Activated CD8-positive, alpha-beta memory T cell treated with anti-CD3 and anti-CD28 coated beads, Interleukin-2, amount 50 U/mL, for 24 hours (primary cell): ENCODE measurements around the gene PRLR.

Experiments used
- DNase-seq: peaks from one replicate; pipeline ENCODE4 v3.0.0-alpha.2; 2020; ENCODE audit errors: extremely low read depth

PRLR gene

DNA sequence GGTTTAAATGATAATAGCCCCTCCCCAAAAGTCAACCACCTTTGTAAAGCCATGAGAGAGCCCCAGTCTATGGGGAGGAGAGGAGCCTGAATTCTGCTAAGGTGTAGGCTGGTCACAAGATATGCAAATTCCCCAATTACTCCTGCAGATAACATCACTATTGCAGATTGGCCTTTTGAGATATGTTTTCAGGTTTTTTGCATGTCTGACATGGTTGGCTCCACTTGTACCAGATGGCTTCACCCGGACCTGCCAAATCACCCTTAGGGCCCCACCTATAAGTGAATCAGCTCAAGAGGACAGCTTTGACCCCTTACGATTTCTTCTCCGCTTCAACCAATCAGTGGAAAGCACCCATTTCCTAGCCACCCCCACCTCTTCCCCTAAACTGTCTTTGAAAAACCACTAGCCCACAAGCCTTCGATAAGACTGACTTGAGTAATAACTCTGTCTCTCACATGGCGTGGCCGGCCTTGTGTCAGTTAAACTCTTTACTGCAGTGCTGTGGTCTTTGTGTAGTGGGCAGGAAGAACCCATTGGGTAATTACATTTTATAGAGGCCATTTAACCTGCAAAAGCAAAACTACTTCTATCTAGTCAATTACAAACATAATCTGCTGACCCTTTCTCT is 69.7 kb downstream of the PRLR start:
- no peak for DNase-seq

DNA sequence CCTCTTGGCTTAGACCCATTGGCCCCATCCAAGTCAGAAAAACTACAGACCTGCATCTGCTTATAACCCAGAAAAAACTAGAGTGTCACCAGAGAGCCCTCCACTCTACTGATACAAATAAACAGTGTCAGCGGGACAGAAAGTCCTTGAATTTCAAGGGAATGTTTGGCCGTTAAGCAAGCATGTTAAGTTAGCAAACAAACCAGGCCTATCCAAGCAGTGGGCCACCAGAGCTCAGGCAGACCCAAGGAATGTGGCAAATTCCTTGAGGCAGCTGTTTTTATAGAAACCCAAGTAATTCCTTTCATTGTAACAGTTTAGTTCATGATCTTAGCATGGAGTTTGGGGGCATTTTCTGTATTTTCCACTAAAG is 70.9 kb downstream of the PRLR start:
- no peak for DNase-seq

DNA sequence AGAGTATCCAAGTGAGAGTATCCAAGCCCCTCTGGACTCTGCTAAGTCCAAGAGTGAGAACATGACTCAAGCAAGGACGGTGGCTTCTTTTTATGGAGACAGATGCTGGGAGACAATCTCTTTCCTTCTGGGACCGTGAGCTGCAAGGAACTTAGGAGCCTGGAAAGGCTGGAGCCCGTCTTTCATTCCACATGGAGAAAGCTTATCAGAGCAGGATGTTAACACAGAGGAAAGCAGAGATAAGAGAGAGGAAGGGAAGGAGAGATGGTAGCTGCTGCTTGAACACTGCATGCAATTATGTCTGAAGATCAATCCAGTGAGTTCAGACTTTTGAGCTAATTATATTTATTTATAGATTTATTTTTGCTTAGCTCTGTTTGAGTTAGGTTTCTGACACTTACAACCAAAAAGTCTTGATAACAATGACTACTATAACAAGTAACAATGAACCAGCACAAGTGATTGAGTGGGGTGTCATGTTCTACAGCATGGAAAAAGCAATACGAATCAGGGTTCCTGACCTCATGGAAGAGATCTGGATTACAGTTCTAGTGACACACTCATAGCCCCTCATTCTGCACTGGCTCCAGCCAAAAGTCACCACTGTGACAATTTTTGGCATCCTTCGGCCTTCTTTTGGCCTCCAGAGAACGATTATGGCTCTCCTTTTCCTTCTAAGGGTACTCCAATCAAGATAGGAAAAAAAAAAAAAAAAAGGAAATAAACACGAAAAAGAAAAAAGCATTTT is 71.5 kb downstream of the PRLR start:
- DNase-seq = no peak

DNA sequence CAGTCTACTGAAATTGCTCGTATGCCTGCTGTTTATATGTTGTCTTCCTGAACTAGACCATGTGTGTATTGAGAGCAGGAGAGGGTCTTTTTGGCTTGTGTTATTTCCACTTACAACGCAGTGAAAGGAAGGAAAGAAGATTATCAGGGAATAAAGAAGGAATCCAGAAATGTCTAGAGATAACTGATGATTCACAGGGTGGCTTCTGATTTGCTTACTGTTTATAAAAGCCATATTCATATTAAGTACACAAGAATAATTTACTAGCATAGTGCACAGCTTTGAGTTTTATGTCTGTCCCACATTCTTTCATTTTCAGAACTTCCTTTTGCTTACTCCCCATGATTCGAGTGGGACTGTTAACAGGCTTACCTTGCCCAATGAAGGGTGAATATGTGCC is 72.1 kb downstream of the PRLR start:
- no peak for DNase-seq

DNA sequence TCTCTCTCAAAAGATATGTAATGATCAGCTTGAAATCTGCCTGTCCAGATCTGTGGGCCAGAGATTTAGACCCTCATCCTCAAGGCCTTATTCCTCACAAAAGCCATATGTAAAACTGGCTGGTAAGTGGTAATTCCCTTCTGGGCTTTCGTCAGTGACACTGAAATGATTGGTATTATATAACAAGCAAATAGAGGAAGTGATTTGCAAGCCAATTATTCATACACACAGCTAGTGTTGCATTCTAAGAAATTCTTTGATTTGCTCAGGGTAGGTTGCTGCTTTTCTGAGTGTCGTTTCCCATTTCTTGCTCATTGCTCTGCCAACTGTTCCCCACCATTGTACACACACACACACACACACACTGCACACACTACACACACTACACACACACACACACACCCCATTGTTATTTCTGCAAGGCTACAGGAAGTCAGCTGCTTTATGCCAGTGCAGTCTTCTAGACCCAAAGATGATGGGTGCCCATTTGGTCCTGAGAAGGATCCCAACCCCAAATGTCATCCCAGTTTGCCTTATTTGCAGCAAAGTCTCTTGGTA is 76.8 kb downstream of the PRLR start:
- no peak for DNase-seq

DNA sequence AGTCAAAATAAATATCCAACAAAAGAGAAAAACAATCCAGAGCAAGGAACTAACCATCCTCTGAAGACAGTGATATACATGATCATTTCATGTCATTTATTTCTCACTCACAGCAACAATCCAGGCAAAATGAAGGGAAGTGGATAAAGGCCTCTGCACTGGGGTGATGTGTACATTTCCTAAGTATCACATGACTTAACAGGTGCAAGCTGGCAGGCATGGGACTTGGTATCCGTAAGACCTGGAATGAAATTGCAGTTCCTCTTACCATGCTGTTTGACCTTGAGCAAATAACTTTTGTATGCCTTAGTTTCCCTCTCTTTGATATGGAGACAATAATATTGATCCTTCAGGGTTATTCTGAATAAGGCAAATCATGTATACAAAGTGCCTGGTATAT is 77.6 kb downstream of the PRLR start:
- DNase-seq = no peak

DNA sequence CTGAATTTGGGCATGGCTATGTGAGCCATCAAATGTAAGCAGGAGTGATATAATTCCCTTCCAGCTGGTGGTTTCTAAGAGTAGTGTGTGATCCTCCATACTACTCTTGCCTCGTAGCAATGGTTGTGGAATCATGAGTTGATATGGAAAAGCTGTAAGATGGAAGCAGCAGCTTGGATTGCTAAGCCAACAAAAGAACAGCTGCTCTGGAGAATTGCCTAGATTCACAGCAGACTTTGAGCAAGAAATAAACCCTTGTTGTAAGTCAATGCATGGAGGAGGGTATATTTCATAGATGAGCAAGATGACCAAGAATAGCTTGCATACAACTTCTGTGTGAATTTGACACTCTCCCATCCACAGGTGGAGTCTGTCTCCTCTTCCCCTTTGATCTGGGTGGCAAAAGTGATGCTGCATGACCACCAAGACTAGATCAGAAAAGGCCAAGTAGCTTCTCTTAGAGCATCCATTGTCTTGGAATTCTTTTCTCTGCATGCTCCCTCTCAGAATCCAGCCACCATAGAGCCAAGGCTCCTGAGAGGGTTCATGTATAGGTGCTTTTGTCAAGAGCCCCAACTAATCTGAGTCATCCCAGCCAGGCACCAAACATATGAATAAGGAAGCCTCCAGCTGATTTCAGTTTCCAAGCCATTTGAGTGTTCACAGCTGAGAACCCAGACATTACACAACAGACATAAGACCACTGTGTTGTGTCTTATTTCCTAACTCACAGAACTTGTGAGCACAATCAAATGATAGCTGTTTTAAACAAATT is 79.0 kb downstream of the PRLR start:
- no peak for DNase-seq

DNA sequence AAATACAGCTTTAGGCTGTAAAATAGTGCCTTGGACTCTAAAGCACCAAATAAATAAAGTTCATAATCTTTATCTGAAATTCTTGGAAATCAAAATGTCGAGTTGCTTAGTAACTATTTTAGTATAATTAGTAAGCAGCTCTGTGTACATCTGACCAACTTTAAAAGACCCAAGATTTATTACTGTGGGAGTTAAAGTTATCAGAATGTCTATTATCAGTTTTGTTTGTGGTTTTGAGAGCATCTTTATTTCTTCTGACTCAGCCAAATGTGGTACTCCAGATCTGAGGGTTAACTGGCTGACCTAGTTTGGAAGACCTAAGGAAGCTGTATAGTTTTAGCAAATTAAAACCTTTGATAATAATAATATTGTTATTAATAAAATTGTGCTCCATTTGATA is 81.2 kb downstream of the PRLR start:
- no peak for DNase-seq

DNA sequence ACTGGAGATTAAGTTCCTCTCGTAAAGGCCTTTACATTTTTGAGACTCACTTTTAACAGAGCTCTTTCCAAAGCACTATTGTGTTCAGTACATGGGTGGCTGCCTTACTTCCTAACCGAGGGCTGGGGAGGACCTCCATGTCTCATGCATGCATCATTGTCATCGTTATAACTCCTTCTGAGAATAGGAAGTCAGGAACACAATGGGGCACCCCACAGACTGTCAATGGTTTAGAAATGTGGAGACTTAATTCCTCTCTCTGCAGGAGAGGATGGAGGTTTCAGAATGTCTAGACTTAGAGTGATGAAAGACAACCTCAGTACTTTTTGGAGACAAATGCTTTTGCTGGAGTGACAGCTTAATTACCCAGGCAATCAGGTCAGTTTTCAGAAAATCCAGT is 83.9 kb downstream of the PRLR start:
- DNase-seq = no peak

DNA sequence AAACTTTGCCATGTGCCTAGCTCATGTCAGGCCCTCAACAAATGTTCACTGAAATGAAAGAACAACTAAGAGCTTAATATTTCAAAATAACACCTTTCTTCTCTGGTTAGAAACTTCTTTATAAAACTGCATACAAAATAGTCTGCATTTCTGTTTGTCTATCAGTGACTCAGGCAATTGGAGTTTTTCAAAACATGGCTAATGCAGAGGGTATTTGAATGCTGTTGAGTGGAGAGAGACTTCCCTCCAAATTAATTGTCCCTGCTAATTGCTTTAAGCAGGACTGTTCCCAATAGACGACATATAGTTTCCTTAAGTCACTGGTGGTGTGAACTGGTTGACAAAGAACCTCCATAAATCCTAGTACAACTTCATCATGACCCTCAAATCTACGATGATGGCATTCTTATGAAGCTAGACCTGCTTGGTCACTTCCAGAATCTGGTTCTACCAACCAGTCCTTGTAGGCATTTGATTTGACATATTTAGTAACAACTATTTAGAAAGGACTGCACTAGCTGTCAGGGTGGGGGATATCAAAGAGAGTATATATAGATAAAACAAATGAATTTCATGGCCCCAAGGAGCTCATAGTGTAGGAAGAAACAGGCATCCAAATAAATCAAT is 84.5 kb downstream of the PRLR start:
- DNase-seq = no peak

DNA sequence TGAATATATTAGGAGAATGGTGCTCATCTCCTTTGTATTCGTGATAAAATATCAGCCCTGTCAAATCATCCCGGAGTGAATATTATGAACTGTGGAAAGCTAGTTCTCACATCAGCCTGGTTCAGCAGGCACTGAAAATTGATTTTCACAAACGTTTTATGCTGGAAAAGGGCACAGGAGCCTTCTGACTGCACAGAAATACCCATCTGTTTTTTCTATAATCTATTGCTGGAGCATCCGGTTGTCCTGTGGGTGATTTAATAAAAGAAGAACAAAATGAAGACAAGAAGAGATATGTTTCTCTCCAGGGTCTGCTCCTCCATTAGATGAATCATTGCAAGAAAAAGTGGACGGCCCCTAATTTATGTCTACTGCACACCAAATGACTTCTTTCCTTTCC is 85.3 kb downstream of the PRLR start:
- no peak for DNase-seq

DNA sequence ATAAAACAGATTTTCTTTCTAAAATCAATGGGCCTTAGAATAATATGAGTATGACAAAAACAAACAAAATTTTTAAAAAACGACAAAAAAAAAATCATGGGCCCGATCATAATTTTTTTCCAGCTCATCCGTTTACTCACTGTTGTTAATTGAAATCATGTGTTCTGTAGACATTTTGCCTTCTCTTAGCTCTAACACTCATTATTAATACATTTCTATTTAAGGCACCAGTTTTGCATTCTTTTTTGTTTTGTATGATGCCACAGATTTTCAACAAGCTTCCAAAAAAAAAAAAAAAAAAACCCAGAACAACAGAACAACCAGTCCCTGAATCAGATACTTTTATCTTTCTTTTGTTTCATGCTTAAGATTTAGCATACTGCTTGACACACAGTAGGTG is 86.4 kb downstream of the PRLR start:
- no peak for DNase-seq

DNA sequence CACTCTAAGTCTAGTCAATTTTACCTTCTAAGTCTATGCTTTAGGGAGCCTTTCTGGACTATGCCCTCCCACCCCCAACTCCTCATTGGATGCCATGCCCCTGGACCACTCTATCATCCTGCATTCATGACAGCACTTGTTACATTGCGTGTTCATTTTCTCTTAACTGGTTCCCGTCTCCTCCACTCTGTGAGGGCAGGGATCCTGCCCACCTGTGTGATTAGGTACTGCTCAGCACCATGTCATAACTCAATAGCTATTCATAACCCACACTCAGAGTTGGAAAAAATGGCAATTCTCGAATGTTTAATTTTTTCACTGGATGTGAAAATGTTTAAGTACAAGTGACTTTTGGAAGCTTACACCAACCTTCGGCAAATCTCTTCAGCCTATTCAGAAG is 88.5 kb downstream of the PRLR start:
- no peak for DNase-seq

DNA sequence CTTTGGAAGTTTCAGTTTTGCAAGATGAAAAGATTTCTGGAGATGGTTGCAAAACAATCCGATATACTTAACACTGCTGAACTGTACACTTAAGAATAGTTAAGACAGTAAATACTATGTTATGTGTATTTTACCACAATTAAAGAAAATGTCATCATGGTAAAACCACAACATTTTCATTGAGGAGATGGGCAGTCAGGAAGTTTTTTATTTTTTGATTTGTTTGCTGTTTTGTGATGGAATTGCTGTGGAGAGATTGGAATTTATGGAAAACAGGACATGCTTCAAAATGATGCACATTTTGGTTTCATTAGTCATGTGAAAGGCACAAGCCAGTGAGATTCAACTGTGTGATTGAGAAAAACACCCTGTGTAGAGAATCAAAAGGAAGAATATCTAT is 92.1 kb downstream of the PRLR start:
- no peak for DNase-seq

DNA sequence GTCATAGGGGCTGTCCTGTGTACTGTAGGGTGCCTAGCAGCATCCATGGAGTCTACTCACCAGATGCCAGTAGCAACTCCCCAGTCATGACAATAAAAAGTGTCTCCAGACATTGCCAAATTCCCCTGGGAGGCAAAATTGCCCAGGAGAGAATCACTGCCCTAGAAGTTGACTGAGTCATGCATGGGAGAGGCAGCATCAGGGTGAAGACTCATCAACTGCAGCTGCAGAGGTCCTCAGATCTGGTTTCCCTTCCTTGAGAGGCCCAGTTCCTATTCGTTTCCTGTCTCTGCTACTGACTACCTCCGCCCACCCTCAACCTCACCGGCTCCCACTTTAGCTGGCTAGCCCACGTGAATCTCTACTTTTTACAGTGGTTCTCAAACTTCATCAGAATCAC is 93.9 kb downstream of the PRLR start:
- no peak for DNase-seq

DNA sequence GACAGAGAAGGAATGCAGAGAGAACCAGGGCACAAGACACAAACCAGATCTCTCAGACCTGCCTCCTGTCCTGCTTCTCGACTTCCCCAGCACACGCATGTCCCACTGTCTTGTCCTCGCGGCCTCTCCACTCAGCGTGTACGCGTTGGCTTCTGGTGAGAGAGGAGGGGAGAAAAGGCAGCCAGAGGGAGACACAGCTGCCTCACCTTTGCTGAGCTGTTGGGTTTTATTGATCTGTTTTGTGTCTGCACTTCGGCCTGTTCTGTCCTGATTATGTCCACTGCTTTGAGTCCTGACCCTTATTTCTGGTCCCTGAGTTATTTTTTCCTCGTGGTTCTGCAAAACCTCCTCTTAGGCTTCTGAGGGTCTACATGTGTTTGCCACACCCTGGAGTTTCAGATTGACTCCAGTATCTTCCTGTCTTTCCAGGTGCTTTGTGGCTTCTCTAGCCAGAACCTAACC is 95.0 kb downstream of the PRLR start:
- DNase-seq = no peak

DNA sequence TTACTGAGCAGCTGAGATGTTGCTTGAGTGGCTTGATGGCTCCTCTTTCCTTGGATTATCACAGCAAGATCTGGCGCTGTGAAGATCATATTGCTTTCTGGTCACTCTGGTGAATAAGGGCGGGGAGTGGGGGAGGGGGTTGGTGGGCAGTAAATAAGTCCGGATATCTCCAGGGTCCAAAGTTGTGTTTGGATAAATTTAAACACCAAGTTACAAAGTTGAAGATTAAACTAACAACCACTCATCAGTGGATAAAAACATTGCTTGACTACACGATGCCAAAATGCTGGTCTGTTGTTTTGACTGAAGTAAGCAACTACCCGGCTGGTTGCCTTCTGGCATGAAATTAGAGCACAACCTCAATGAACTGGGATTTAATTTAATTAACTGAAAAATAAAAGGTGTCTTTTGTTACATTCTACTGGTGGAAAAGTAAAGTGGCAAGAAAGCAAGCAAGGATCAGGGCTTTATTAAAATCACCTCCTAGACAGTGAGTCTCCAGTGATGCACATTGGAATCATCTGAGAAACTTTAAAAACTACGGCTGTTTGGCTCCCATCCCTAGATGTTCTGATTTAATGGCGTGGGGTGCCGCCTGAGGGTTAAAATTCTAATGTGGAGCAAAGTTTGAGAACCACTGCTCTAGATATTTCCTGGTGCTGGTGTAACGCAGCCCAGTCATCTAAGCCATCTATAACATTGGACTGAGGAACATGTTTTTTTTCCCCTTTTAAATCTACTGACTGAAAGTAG is 95.8 kb downstream of the PRLR start:
- no peak for DNase-seq

DNA sequence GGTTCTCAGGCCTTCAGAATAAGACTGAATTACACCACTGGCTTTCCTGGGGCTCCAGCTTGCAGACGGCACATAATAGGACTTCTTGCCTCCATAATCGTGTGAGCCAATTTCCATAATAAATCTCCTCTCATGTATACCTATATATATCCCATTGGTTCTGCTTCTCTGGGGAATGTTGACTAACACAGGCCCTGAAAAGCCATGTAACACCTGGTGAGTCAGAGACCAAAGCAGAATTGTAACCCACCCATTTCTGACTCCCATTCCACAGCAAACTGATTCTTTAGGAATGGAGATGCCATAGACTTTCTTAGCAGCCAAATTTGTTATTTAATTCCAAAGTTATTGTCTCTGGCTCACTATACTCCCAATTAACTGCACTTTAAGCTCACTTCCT is 97.1 kb downstream of the PRLR start:
- no peak for DNase-seq

DNA sequence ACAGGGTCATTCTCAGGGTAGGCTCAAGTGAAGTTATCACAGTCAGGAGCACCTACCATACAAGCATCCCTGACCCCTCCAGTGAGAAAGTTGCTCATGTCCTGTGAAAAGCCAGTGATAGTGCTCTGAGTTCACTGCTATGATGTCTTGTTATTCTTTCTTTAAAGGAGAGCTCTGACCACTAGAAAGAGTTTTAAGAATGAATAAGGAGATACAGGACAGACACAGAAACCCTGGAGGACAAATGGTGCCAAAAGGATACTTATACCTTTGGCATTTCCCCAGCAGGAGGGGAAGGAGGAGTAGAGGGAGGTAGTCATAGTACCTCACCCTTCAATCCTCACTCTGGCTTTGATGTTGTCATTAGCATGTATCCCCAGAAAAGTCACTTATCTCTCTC is 98.6 kb downstream of the PRLR start:
- no peak for DNase-seq

DNA sequence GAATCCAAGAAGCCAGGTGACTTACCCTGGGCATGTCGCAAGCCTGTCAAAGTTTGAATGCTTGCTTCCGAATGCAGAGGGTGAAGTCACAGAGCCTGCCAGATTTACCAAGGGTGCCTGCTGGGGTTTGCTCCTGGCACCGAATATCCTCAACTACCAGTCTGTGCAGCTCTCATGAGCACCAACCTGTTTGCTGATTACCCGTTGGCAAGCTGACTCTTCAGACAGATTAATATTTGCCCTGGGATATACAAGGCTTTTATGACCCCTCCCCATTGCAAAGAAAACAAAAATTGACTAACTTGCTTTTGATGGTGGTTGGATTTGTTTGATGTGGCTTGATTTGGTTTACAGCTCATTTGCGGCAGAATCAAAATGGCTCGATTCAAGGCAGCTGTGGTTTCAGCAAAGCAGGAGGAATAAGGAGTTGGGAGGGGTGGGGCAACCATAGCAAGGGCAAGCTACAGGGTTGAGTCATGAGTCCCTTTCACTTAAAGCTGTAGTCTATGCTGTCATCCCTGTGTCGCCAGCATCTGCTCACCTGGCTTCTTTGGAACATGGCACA is 100.3 kb downstream of the PRLR start:
- peak; percentile 23 for DNase-seq

DNA sequence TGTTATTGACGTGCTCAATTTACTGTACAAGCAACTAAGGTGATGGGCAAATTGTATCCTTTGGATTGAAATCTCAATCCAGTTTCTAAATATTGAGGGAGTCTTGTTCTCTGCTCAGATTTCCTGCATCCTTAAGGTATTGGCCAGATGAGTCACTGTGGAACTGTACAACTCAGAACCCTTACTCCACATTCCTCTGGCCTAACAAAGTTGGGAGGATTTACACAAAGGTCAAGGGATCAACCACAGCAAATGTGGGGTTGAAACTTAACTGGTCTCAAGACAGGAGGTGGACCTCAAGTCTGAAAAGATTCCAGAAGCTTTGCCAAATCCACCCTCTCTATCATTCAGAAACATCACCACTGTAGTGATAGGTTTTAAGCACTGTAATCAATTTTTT is 101.0 kb downstream of the PRLR start:
- no peak for DNase-seq
